ENCODE results near the gene CCDC152.
"Not testable (repeated sequence)": the region's sequence is repeated elsewhere in the genome, so short reads cannot be mapped to it uniquely, and the experiment has no call there.

Gene CCDC152

DNA sequence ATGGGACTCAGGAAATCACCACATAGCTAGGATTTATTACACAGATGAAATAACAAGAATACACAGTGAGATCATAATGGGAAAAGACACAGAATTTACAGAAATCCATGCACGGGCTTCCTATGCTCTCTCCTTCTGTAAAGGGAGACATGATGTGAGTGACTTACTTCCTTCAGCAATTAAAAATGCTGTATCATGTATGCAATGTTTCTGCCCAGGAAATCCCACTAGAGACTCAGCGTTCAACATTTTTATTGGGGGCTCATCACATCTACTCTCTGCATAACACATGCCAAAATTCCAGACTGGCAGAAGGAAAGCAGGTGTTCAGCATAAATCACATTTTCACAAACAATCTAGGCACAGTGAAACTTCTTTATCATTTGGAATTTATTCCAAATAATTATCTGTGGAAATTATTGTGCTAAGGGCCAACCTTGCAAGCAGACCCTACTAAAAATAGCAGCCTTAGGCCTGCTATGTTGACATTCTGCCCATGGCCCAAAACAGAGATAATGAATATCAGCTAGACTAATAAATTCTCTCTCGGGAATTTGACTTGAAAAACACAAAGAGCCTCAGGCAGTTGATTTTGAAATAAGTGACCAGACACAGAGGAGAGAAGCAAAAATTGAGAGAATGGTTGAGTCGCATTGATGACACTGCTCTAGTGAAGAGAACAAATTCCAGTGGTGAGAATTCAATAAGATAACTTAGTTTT, 86.5 kb downstream of the CCDC152 start:
- peaks cover 6% of the 10 kb centered on the region for H3K27me3 ChIP-seq (ENCODE audit: insufficient read depth, low read length, poor library complexity)
- H3K79me2 ChIP-seq (ENCODE audit: insufficient read depth, low read length) = no peaks in the 10 kb centered on the region
- no peaks in the 10 kb centered on the region for H3K4me1 ChIP-seq (ENCODE audit: insufficient read depth, low read length)
- no peak overlapping the region for H3K4me3 ChIP-seq (ENCODE audit: low read depth in 1 of 2, low read length in 2 of 2)
- DNase-seq = no peak
- no peaks in the 10 kb centered on the region for H3K9me3 ChIP-seq (ENCODE audit: insufficient read depth, low read length, severe bottlenecking)
- H3K9ac ChIP-seq (ENCODE audit: low read depth, low read length) = no peak overlapping the region
- no peak overlapping the region for H3K4me2 ChIP-seq (ENCODE audit: insufficient read depth, low read length)
- no peak for ATAC-seq (ENCODE audit: insufficient read depth, low read depth)
- H3K36me3 ChIP-seq (ENCODE audit: insufficient read depth, low read length) = no peaks in the 10 kb centered on the region
- H3K27ac ChIP-seq (ENCODE audit: low read length) = no peak overlapping the region
- H4K20me1 ChIP-seq (ENCODE audit: insufficient read depth, low read length) = no peaks in the 10 kb centered on the region
- no peak overlapping the region for H2AFZ ChIP-seq (ENCODE audit: low read depth, low read length)
- TF ChIP-seq, protein P1, sequence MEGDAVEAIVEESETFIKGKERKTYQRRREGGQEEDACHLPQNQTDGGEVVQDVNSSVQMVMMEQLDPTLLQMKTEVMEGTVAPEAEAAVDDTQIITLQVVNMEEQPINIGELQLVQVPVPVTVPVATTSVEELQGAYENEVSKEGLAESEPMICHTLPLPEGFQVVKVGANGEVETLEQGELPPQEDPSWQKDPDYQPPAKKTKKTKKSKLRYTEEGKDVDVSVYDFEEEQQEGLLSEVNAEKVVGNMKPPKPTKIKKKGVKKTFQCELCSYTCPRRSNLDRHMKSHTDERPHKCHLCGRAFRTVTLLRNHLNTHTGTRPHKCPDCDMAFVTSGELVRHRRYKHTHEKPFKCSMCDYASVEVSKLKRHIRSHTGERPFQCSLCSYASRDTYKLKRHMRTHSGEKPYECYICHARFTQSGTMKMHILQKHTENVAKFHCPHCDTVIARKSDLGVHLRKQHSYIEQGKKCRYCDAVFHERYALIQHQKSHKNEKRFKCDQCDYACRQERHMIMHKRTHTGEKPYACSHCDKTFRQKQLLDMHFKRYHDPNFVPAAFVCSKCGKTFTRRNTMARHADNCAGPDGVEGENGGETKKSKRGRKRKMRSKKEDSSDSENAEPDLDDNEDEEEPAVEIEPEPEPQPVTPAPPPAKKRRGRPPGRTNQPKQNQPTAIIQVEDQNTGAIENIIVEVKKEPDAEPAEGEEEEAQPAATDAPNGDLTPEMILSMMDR (IDR thresholded peaks at IDR 0.05; ENCODE audit: borderline replicate concordance, extremely low read depth, low read length, poor library complexity, severe bottlenecking) = no peak
- no peak for TF ChIP-seq EZH2 (IDR thresholded peaks at IDR 0.05; ENCODE audit: borderline replicate concordance, low read depth, low read length, severe bottlenecking)

DNA sequence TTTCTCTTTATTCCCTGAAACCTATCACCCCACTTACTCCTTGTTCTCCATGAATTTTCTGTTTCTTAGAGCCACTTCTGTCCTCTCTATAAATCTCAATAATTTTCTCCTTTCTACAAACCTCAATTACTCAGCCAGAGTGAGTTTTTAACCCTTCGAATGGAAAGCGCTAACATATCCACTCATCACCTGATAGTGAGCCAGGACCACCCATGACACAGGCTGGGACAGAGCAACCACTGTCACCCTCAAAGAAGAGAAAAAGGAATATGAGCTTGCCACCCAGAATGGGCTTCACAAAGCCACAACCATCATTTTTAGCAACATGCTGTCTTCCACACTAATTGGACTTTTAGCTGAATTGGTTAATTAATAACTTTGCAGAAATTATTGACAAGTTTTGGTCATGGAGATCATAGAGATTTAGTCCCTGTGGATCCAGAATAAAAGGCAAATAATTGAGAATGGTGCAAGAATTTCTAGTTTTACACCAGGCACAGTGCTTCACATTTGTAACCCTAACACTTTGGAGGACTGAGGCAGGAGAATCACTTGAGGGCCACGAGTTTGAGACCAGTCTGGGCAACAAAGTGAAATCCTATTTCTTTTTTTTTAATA, 87.2 kb downstream of the CCDC152 start:
- Histone ChIP-seq H4K20me1 (ENCODE audit: insufficient read depth, low read length) (no peaks in the 10 kb centered on the region), H3K4me3 (ENCODE audit: low read depth in 1 of 2, low read length in 2 of 2) (no peak overlapping the region), H3K36me3 (ENCODE audit: insufficient read depth, low read length) (no peaks in the 10 kb centered on the region), H3K79me2 (ENCODE audit: insufficient read depth, low read length) (no peaks in the 10 kb centered on the region), H3K4me2 (ENCODE audit: insufficient read depth, low read length) (no peak overlapping the region), H2AFZ (ENCODE audit: low read depth, low read length) (no peak overlapping the region), H3K9me3 (ENCODE audit: insufficient read depth, low read length, severe bottlenecking) (no peaks in the 10 kb centered on the region), H3K4me1 (ENCODE audit: insufficient read depth, low read length) (no peaks in the 10 kb centered on the region), H3K27me3 (ENCODE audit: insufficient read depth, low read length, poor library complexity) (peaks cover 6% of the 10 kb centered on the region), H3K9ac (ENCODE audit: low read depth, low read length) (no peak overlapping the region), H3K27ac (ENCODE audit: low read length) (no peak overlapping the region)
- no peak for ATAC-seq (ENCODE audit: insufficient read depth, low read depth)
- TF ChIP-seq, protein P1 (IDR thresholded peaks at IDR 0.05; ENCODE audit: borderline replicate concordance, extremely low read depth, low read length, poor library complexity, severe bottlenecking) = no peak
- no peak for TF ChIP-seq EZH2 (IDR thresholded peaks at IDR 0.05; ENCODE audit: borderline replicate concordance, low read depth, low read length, severe bottlenecking)
- DNase-seq = no peak

DNA sequence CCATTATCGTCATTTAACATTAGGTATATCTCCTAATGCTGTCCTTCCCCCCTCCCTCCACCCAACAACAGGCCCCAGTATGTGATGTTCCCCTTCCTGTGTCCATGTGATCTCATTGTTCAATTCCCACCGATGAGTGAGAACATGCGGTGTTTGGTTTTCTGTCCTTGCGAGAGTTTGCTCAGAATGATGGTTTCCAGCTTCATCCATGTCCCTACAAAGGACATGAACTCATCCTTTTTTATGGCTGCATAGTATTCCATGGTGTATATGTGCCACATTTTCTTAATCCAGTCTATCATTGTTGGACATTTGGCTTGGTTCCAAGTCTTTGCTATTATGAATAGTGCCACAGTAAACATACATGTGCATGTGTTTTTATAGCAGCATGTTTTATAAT, 87.8 kb downstream of the CCDC152 start:
- not testable (repeated sequence) for H3K27ac ChIP-seq (ENCODE audit: low read length); H2AFZ ChIP-seq (ENCODE audit: low read depth, low read length); H3K9me3 ChIP-seq (ENCODE audit: insufficient read depth, low read length, severe bottlenecking); H3K79me2 ChIP-seq (ENCODE audit: insufficient read depth, low read length); H3K27me3 ChIP-seq (ENCODE audit: insufficient read depth, low read length, poor library complexity); H4K20me1 ChIP-seq (ENCODE audit: insufficient read depth, low read length); H3K4me1 ChIP-seq (ENCODE audit: insufficient read depth, low read length); ATAC-seq (ENCODE audit: insufficient read depth, low read depth); H3K9ac ChIP-seq (ENCODE audit: low read depth, low read length); H3K36me3 ChIP-seq (ENCODE audit: insufficient read depth, low read length); H3K4me3 ChIP-seq (ENCODE audit: low read depth in 1 of 2, low read length in 2 of 2); H3K4me2 ChIP-seq (ENCODE audit: insufficient read depth, low read length); DNase-seq

DNA sequence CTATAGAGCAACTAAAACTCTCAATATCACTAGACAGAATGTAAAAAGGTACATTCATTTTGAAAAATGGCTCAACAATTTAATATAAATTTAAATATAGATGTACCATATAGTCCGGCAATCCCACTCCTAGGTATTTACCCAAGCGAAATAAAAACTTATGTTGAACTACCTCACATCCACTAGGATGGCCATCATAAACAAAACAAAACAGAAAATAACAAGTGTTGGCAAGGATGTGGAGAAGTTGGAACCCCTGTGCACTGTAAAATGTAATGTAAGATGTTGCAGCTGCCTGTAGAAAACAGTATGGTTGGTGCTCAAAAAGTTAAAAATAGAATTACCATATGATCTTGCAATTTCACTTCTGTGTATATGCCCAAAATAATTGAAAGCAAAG, 91.9 kb downstream of the CCDC152 start:
- H3K9me3 ChIP-seq (ENCODE audit: insufficient read depth, low read length, severe bottlenecking) = no peaks in the 10 kb centered on the region
- TF ChIP-seq EZH2 (IDR thresholded peaks at IDR 0.05; ENCODE audit: borderline replicate concordance, low read depth, low read length, severe bottlenecking) = no peak
- TF ChIP-seq, protein P1 (IDR thresholded peaks at IDR 0.05; ENCODE audit: borderline replicate concordance, extremely low read depth, low read length, poor library complexity, severe bottlenecking) = no peak
- no peak overlapping the region for H3K4me2 ChIP-seq (ENCODE audit: insufficient read depth, low read length)
- DNase-seq = no peak
- H2AFZ ChIP-seq (ENCODE audit: low read depth, low read length) = no peak overlapping the region
- H3K36me3 ChIP-seq (ENCODE audit: insufficient read depth, low read length) = no peaks in the 10 kb centered on the region
- H3K27ac ChIP-seq (ENCODE audit: low read length) = no peak overlapping the region
- no peaks in the 10 kb centered on the region for H3K79me2 ChIP-seq (ENCODE audit: insufficient read depth, low read length)
- H3K4me3 ChIP-seq (ENCODE audit: low read depth in 1 of 2, low read length in 2 of 2) = no peak overlapping the region
- ATAC-seq (ENCODE audit: insufficient read depth, low read depth) = no peak
- H4K20me1 ChIP-seq (ENCODE audit: insufficient read depth, low read length) = no peaks in the 10 kb centered on the region
- no peaks in the 10 kb centered on the region for H3K4me1 ChIP-seq (ENCODE audit: insufficient read depth, low read length)
- peaks cover 2% of the 10 kb centered on the region for H3K27me3 ChIP-seq (ENCODE audit: insufficient read depth, low read length, poor library complexity)
- H3K9ac ChIP-seq (ENCODE audit: low read depth, low read length) = no peak overlapping the region
